Neural cell (in vitro differentiated cells): ENCODE measurements around the gene TSPAN18. TPM values are rescaled to one million over a fixed set of nuclear protein-coding genes. Genes with fewer than 3 reads are reported as not detected.

Experiments
- H2AFZ ChIP-seq: fragments of 200-600, 300-800 bp; sonication (generic), shearing (Covaris generic); 2 replicates; pipeline ENCODE4 v1.6.0; 2014; ENCODE audit warnings: low read depth, mild to moderate bottlenecking, antibody characterized with exemption, low read length, moderate library complexity
- H3F3A ChIP-seq: fragments of 200-600 bp; shearing (Covaris generic); 2 replicates; pipeline ENCODE4 v1.6.1; 2016; ENCODE audit warnings: mild to moderate bottlenecking, moderate library complexity, mixed read lengths, antibody characterized with exemption, low read length; ENCODE audit not compliant: insufficient read depth, poor library complexity, severe bottlenecking
- H3K27ac ChIP-seq: fragments of 200-600, 300-800 bp; sonication (generic), shearing (Covaris generic); 2 replicates; pipeline ENCODE4 v1.5.1; 2014; ENCODE audit warnings: mild to moderate bottlenecking, low read length, moderate library complexity
- H3K27me3 ChIP-seq: fragments of 300-800, 200-600 bp; sonication (generic), shearing (Covaris generic); 2 replicates; pipeline ENCODE4 v1.6.0; 2014; ENCODE audit warnings: mild to moderate bottlenecking, low read depth, low read length, moderate library complexity; ENCODE audit not compliant: insufficient read depth
- H3K36me3 ChIP-seq: fragments of 300-800, 200-600 bp; sonication (generic), shearing (Covaris generic); 2 replicates; pipeline ENCODE4 v1.5.1; 2014; ENCODE audit warnings: mild to moderate bottlenecking, antibody characterized with exemption, low read length, moderate library complexity; ENCODE audit not compliant: insufficient read depth
- H3K4me2 ChIP-seq: fragments of 300-800, 200-600 bp; sonication (generic), shearing (Covaris generic); 2 replicates; pipeline ENCODE4 v1.6.0; 2014; ENCODE audit warnings: mild to moderate bottlenecking, low read length
- H3K4me3 ChIP-seq: fragments of 300-800, 200-600 bp; sonication (generic), shearing (Covaris generic); 2 replicates; pipeline ENCODE4 v1.5.1; 2014; ENCODE audit warnings: mild to moderate bottlenecking, low read length, moderate library complexity
- H3K79me2 ChIP-seq: fragments of 200-600 bp; shearing (Covaris generic); replicated peaks from 2 replicates; pipeline ENCODE4 v1.6.0; 2014; ENCODE audit warnings: mild to moderate bottlenecking, low read length, moderate library complexity; ENCODE audit not compliant: insufficient read depth
- H3K9ac ChIP-seq: fragments of 300-800, 200-600 bp; sonication (generic), shearing (Covaris generic); 2 replicates; pipeline ENCODE4 v1.6.1; 2016; ENCODE audit warnings: mild to moderate bottlenecking, low read length, mixed read lengths
- H3K9me2 ChIP-seq: fragments of 200-600 bp; shearing (Covaris generic); 2 replicates; pipeline ENCODE4 v1.6.1; 2016; ENCODE audit warnings: mild to moderate bottlenecking, low read length, mixed read lengths; ENCODE audit not compliant: insufficient read depth
- H3K9me3 ChIP-seq: fragments of 200-600, 300-800 bp; sonication (generic), shearing (Covaris generic); 2 replicates; pipeline ENCODE4 v1.6.1; 2016; ENCODE audit warnings: mild to moderate bottlenecking, mixed run types, low read length, moderate library complexity, mixed read lengths
- H4K20me1 ChIP-seq: fragments of 200-600 bp; shearing (Covaris generic); 2 replicates; pipeline ENCODE4 v1.6.1; 2016; ENCODE audit warnings: mild to moderate bottlenecking, mixed run types; ENCODE audit not compliant: insufficient read depth
- EP300 ChIP-seq: fragments of 450-650 bp; conservative IDR thresholded peaks from 2 replicates; pipeline ENCODE4 v1.6.1; 2014; ENCODE audit warnings: antibody characterized with exemption, mild to moderate bottlenecking, moderate library complexity; ENCODE audit not compliant: poor library complexity, severe bottlenecking
- EZH2 ChIP-seq: fragments of 200-600, 300-800 bp; shearing (Covaris generic), sonication (generic); IDR thresholded peaks from 2 replicates; pipeline ENCODE4 v1.6.1; 2014; ENCODE audit warnings: antibody characterized with exemption, low read length, borderline replicate concordance, mild to moderate bottlenecking; ENCODE audit not compliant: insufficient read depth, poor library complexity, severe bottlenecking
- MXI1 ChIP-seq: fragments of 450-650 bp; conservative IDR thresholded peaks from 2 replicates; pipeline ENCODE4 v1.6.1; 2014; ENCODE audit warnings: antibody characterized with exemption, mild to moderate bottlenecking; ENCODE audit not compliant: poor library complexity, severe bottlenecking
- POLR2AphosphoS5 ChIP-seq: IDR thresholded peaks from 2 replicates; pipeline ENCODE4 v1.6.1; 2012
- RAD21 ChIP-seq: fragments of 450-650 bp; conservative IDR thresholded peaks from 2 replicates; pipeline ENCODE4 v1.6.1; 2014; ENCODE audit warnings: antibody characterized with exemption, mild to moderate bottlenecking, moderate library complexity
- REST ChIP-seq: IDR thresholded peaks from 2 replicates; pipeline ENCODE4 v1.6.1; 2012; ENCODE audit warnings: borderline replicate concordance
- SMC3 ChIP-seq: fragments of 450-650 bp; conservative IDR thresholded peaks from 2 replicates; pipeline ENCODE4 v1.6.1; 2014; ENCODE audit warnings: antibody characterized with exemption, mild to moderate bottlenecking, moderate library complexity; ENCODE audit not compliant: poor library complexity
- TAF1 ChIP-seq: IDR thresholded peaks from 2 replicates; pipeline ENCODE4 v1.6.1; 2012; ENCODE audit warnings: low read depth
- polyA plus RNA-seq: library from polyadenylated mRNA; depleted of rRNA; stranded (reverse); fragments of >200 nt; gene quantifications from 2 replicates; pipeline ENCODE4 v1.2.3, GENCODE V29; 2014
- TF ChIP-seq, protein P1 (sequence below): fragments of 450-650 bp; IDR thresholded peaks from 2 replicates; pipeline ENCODE4 v1.5.1; 2014; ENCODE audit warnings: antibody characterized with exemption, mild to moderate bottlenecking, moderate library complexity; ENCODE audit not compliant: poor library complexity, severe bottlenecking

The TSPAN18 gene
- polyA plus RNA-seq, 1 donor from 2014 or later: 8.4 TPM

- Histone ChIP-seq H3K4me3 (no peak overlapping the region), H3K9me3 (no peaks in the 10 kb centered on the region), H2AFZ (no peak overlapping the region), H3K4me2 (no peak overlapping the region), H3K79me2 (peaks cover 18% of the 10 kb centered on the region), H3K9me2 (no peaks in the 10 kb centered on the region), H3K27me3 (no peaks in the 10 kb centered on the region), H3K27ac (no peak overlapping the region), H3K9ac (no peak overlapping the region), H4K20me1 (no peaks in the 10 kb centered on the region), H3K36me3 (no peaks in the 10 kb centered on the region), H3F3A (no peaks in the 10 kb centered on the region)
- TF ChIP-seq EP300 (no peak), POLR2AphosphoS5 (no peak)
Measured at GRCh38 chr11:44780940-44781631, 54.3 kb downstream of the TSPAN18 start.

DNA sequence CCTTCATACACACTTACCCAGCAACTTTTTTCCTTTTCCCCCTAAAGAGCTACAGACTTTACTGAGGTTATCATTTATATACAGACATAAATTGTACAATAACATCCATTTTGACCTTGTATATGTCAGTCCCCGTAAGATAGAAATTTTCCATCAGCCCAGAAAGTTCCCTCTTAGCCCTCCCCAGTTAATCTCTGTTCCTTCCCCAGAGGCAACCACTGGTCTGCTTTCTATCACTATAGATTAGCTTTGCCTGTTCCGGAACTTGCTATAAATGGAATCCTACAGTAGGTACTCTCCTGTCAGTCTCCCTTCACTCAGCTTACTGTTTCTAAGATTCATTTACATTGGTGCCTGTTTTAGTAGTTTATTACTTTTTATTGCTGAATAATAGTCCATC lies 54.9 kb downstream of the TSPAN18 start:
- no peaks in the 10 kb centered on the region for H3K27me3 ChIP-seq
- no peaks in the 10 kb centered on the region for H3K36me3 ChIP-seq
- no peaks in the 10 kb centered on the region for H3K9me3 ChIP-seq
- no peaks in the 10 kb centered on the region for H3F3A ChIP-seq
- H3K4me2 ChIP-seq: no peak overlapping the region
- H3K79me2 ChIP-seq: peaks cover 18% of the 10 kb centered on the region
- H4K20me1 ChIP-seq: no peaks in the 10 kb centered on the region
- no peak overlapping the region for H3K9ac ChIP-seq
- no peak overlapping the region for H2AFZ ChIP-seq
- H3K4me3 ChIP-seq: no peak overlapping the region
- no peaks in the 10 kb centered on the region for H3K9me2 ChIP-seq
- TF ChIP-seq SMC3 (no peak), MXI1 (no peak), RAD21 (no peak), REST (no peak), POLR2AphosphoS5 (no peak), EZH2 (no peak), EP300 (no peak), TAF1 (no peak)
- TF ChIP-seq, protein P1, sequence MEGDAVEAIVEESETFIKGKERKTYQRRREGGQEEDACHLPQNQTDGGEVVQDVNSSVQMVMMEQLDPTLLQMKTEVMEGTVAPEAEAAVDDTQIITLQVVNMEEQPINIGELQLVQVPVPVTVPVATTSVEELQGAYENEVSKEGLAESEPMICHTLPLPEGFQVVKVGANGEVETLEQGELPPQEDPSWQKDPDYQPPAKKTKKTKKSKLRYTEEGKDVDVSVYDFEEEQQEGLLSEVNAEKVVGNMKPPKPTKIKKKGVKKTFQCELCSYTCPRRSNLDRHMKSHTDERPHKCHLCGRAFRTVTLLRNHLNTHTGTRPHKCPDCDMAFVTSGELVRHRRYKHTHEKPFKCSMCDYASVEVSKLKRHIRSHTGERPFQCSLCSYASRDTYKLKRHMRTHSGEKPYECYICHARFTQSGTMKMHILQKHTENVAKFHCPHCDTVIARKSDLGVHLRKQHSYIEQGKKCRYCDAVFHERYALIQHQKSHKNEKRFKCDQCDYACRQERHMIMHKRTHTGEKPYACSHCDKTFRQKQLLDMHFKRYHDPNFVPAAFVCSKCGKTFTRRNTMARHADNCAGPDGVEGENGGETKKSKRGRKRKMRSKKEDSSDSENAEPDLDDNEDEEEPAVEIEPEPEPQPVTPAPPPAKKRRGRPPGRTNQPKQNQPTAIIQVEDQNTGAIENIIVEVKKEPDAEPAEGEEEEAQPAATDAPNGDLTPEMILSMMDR: no peak
- H3K27ac ChIP-seq: no peak overlapping the region
